H7 (cell line): ENCODE measurements around the gene ARHGEF7. TPM values are rescaled to one million over a fixed set of nuclear protein-coding genes. Genes with fewer than 3 reads are reported as not detected.

Experiments
- DNase-seq: peaks from one replicate; pipeline ENCODE4 v3.0.0; 2012
- H3K27me3 ChIP-seq: 2 replicates; pipeline ENCODE4 v1.6.0; 2011; ENCODE audit warnings: mild to moderate bottlenecking, low read length; ENCODE audit not compliant: control insufficient read depth, insufficient read depth
- H3K36me3 ChIP-seq: replicated peaks from 2 replicates; pipeline ENCODE4 v1.5.1; 2011; ENCODE audit warnings: low read length; ENCODE audit not compliant: control insufficient read depth, insufficient read depth
- H3K4me3 ChIP-seq: 2 replicates; pipeline ENCODE4 v1.5.1; 2011; ENCODE audit warnings: low read depth, mild to moderate bottlenecking, control low read depth, low read length, moderate library complexity; ENCODE audit not compliant: insufficient read depth
- total RNA-seq: library from RNA; depleted of rRNA; stranded (reverse); fragments of >200 nt; shearing (Covaris generic); gene quantifications from 2 replicates; pipeline ENCODE4 v1.2.3, GENCODE V29; 2014

The ARHGEF7 gene
- total RNA-seq, 1 experiment from 2014 or later = 20.8 TPM

GRCh38 chr13:111275382-111275781 is 160.3 kb downstream of the ARHGEF7 start:
- no peak for DNase-seq
- Histone ChIP-seq H3K4me3 (no peak overlapping the region), H3K36me3 (peaks cover 10% of the 10 kb centered on the region), H3K27me3 (no peaks in the 10 kb centered on the region)

- Histone ChIP-seq H3K27me3 (no peaks in the 10 kb centered on the region), H3K36me3 (peaks cover 13% of the 10 kb centered on the region), H3K4me3 (no peak overlapping the region)
- no peak for DNase-seq
These were observed 161.0 kb downstream of the ARHGEF7 start for GRCh38 chr13:111275995-111276618.

GRCh38 chr13:111278258-111278657 is 163.1 kb downstream of the ARHGEF7 start:
- Histone ChIP-seq H3K36me3 (peaks cover 10% of the 10 kb centered on the region), H3K27me3 (no peaks in the 10 kb centered on the region)
- no peak for DNase-seq

GRCh38 chr13:111278743-111279652 is 163.9 kb downstream of the ARHGEF7 start:
- DNase-seq = no peak
- H3K27me3 ChIP-seq = no peaks in the 10 kb centered on the region
- H3K36me3 ChIP-seq = peaks cover 13% of the 10 kb centered on the region
- H3K4me3 ChIP-seq = no peak overlapping the region

More at GRCh38 chr13:111278258-111278657, 163.1 kb downstream of the ARHGEF7 start:
- H3K4me3 ChIP-seq = no peak overlapping the region

GRCh38 chr13:111280226-111280625 is 165.1 kb downstream of the ARHGEF7 start:
- peaks cover 16% of the 10 kb centered on the region for H3K36me3 ChIP-seq
- H3K4me3 ChIP-seq = no peak overlapping the region
- H3K27me3 ChIP-seq = no peaks in the 10 kb centered on the region
- no peak for DNase-seq

GRCh38 chr13:111280681-111281585 is 165.8 kb downstream of the ARHGEF7 start:
- no peak overlapping the region for H3K4me3 ChIP-seq
- DNase-seq = no peak
- peaks cover 12% of the 10 kb centered on the region for H3K36me3 ChIP-seq
- H3K27me3 ChIP-seq = no peaks in the 10 kb centered on the region

- peaks cover 18% of the 10 kb centered on the region for H3K36me3 ChIP-seq
- H3K27me3 ChIP-seq = no peaks in the 10 kb centered on the region
- no peak overlapping the region for H3K4me3 ChIP-seq
- no peak for DNase-seq
These were observed 166.7 kb downstream of the ARHGEF7 start for GRCh38 chr13:111281751-111282311.

GRCh38 chr13:111282425-111282824 is 167.3 kb downstream of the ARHGEF7 start:
- H3K4me3 ChIP-seq = no peak overlapping the region
- H3K27me3 ChIP-seq = no peaks in the 10 kb centered on the region
- DNase-seq = no peak
- H3K36me3 ChIP-seq = peaks cover 18% of the 10 kb centered on the region

GRCh38 chr13:111282997-111283396 is 167.9 kb downstream of the ARHGEF7 start:
- peaks cover 18% of the 10 kb centered on the region for H3K36me3 ChIP-seq

GRCh38 chr13:111283457-111283856 is 168.3 kb downstream of the ARHGEF7 start:
- Histone ChIP-seq H3K36me3 (peaks cover 20% of the 10 kb centered on the region), H3K27me3 (no peaks in the 10 kb centered on the region), H3K4me3 (no peak overlapping the region)
- no peak for DNase-seq

More at GRCh38 chr13:111282997-111283396, 167.9 kb downstream of the ARHGEF7 start:
- no peak for DNase-seq
- Histone ChIP-seq H3K4me3 (no peak overlapping the region), H3K27me3 (no peaks in the 10 kb centered on the region)

- peaks cover 20% of the 10 kb centered on the region for H3K36me3 ChIP-seq
These were observed 168.9 kb downstream of the ARHGEF7 start for GRCh38 chr13:111283991-111284390.

GRCh38 chr13:111284565-111284964 is 169.5 kb downstream of the ARHGEF7 start:
- H3K4me3 ChIP-seq = no peak overlapping the region
- no peaks in the 10 kb centered on the region for H3K27me3 ChIP-seq
- peaks cover 20% of the 10 kb centered on the region for H3K36me3 ChIP-seq
- DNase-seq = no peak

More at GRCh38 chr13:111283991-111284390, 168.9 kb downstream of the ARHGEF7 start:
- Histone ChIP-seq H3K27me3 (no peaks in the 10 kb centered on the region), H3K4me3 (no peak overlapping the region)
- no peak for DNase-seq

GRCh38 chr13:111286162-111286561 is 171.1 kb downstream of the ARHGEF7 start:
- Histone ChIP-seq H3K36me3 (peaks cover 16% of the 10 kb centered on the region), H3K27me3 (no peaks in the 10 kb centered on the region)
- peak; percentile 57 for DNase-seq

GRCh38 chr13:111286749-111287148 is 171.6 kb downstream of the ARHGEF7 start:
- no peak for DNase-seq
- Histone ChIP-seq H3K4me3 (no peak overlapping the region), H3K27me3 (no peaks in the 10 kb centered on the region), H3K36me3 (peaks cover 16% of the 10 kb centered on the region)

More at GRCh38 chr13:111286162-111286561, 171.1 kb downstream of the ARHGEF7 start:
- H3K4me3 ChIP-seq = no peak overlapping the region
